Measurements from ENCODE around the gene SLC38A10. TPM values are rescaled to one million over a fixed set of nuclear protein-coding genes. Genes with fewer than 3 reads are reported as not detected.

Gene SLC38A10
- total and polyA plus RNA-seq, 10 of the 15 experiments (the other 5 are each of a cell fraction or from before 2014, with no cell fraction given), result 0.52 to 67.9 (median 22.1) TPM

- no peak for TF ChIP-seq ZBTB4 (CRISPR knock-in tag; IDR thresholded peaks at IDR 0.05)
- no peak for TF ChIP-seq CHD1 (IDR thresholded peaks at IDR 0.05; ENCODE audit: low read depth, low read length)
- no peak for TF ChIP-seq TCF12 (IDR thresholded peaks at IDR 0.05; ENCODE audit: low read depth, low read length)
- TF ChIP-seq ZBTB11 (CRISPR knock-in tag; IDR thresholded peaks at IDR 0.05), result no peak
- TF ChIP-seq NFYA (IDR thresholded peaks at IDR 0.05; ENCODE audit: borderline replicate concordance, low read depth, low read length), result no peak
- TF ChIP-seq POLR2A (IDR thresholded peaks at IDR 0.05; ENCODE audit: low read depth, low read length), result no peak
- TF ChIP-seq CBX3 (IDR thresholded peaks at IDR 0.05; ENCODE audit: borderline replicate concordance, low read depth), result no peak
Measured at GRCh38 chr17:81288715-81289114, 6.4 kb downstream of the SLC38A10 start (continued).
